SJSA1 (cell line): Measurements from ENCODE around the gene CEP44. TPM values are rescaled to one million over a fixed set of nuclear protein-coding genes. Genes with fewer than 3 reads are reported as not detected.
"Not testable (repeated sequence)": the region's sequence is repeated elsewhere in the genome, so short reads cannot be mapped to it uniquely, and the experiment has no call there.

Experiments used
- DNase-seq, 2 experiments: peaks; one replicate each; pipeline ENCODE4 v3.0.0-alpha.2; 2015 to 2020; ENCODE audit warnings: low spot score in 2 of 2, low read depth in 1 of 2
- H3K27ac ChIP-seq: fragments of 250-450 bp; sonication (Bioruptor Pico); 2 replicates; pipeline ENCODE4 v1.5.1; 2020; ENCODE audit warnings: mild to moderate bottlenecking, moderate library complexity
- H3K27me3 ChIP-seq: fragments of 250-450 bp; sonication (Bioruptor Pico); replicated peaks from 2 replicates; pipeline ENCODE4 v1.5.1; 2020; ENCODE audit warnings: mild to moderate bottlenecking, moderate library complexity
- H3K36me3 ChIP-seq: fragments of 250-450 bp; sonication (Bioruptor Pico); 2 replicates; pipeline ENCODE4 v1.5.1; 2020; ENCODE audit warnings: mild to moderate bottlenecking
- H3K4me1 ChIP-seq: fragments of 250-450 bp; sonication (Bioruptor Pico); replicated peaks from 2 replicates; pipeline ENCODE4 v1.6.1; 2021; ENCODE audit warnings: mild to moderate bottlenecking
- H3K4me3 ChIP-seq: fragments of 250-450 bp; sonication (Bioruptor Pico); 2 replicates; pipeline ENCODE4 v1.5.1; 2020; ENCODE audit warnings: mild to moderate bottlenecking
- H3K9me3 ChIP-seq: fragments of 250-450 bp; sonication (Bioruptor Pico); replicated peaks from 2 replicates; pipeline ENCODE4 v1.5.1; 2020; ENCODE audit warnings: mild to moderate bottlenecking
- total RNA-seq: library from RNA; depleted of rRNA; stranded (reverse); fragments of >200 nt; shearing (Covaris generic); gene quantifications from 2 replicates; pipeline ENCODE4 v1.2.3, GENCODE V29; 2014; rRNA removed

CEP44 gene
- total RNA-seq, 1 experiment from 2014 or later, result 22.8 TPM

DNA sequence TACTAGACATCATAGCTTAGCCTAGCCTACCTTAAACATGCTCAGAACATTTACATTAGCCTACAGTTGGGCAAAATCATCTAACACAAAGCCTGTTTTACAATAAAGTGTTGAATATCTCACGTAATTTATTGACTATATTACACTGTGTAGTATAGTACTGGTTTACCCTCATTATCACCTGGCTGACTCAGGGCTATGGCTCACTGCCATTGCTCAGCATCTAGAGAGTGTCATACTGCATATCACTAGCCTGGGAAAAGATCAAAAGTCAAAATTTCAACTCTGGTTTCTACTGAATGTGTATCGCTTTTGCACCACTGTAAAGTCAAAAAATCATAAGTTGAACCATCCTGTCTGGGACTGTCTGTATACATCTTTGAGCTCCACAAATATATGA, 78.6 kb downstream of the CEP44 start:
- no peaks in the 10 kb centered on the region for H3K27me3 ChIP-seq
- peaks cover 5% of the 10 kb centered on the region; the same call in 1 of the 2 replicates for H3K4me1 ChIP-seq
- no peak for DNase-seq
- H3K4me3 ChIP-seq, result no peak overlapping the region
- no peaks in the 10 kb centered on the region for H3K9me3 ChIP-seq
- H3K36me3 ChIP-seq, result no peaks in the 10 kb centered on the region
- no peak overlapping the region for H3K27ac ChIP-seq

GRCh38 chr4:174363782-174364181, 80.1 kb downstream of the CEP44 start:
- not testable (repeated sequence) for H3K4me3 ChIP-seq, H3K9me3 ChIP-seq, H3K27ac ChIP-seq, DNase-seq, H3K4me1 ChIP-seq, H3K36me3 ChIP-seq, H3K27me3 ChIP-seq

DNA sequence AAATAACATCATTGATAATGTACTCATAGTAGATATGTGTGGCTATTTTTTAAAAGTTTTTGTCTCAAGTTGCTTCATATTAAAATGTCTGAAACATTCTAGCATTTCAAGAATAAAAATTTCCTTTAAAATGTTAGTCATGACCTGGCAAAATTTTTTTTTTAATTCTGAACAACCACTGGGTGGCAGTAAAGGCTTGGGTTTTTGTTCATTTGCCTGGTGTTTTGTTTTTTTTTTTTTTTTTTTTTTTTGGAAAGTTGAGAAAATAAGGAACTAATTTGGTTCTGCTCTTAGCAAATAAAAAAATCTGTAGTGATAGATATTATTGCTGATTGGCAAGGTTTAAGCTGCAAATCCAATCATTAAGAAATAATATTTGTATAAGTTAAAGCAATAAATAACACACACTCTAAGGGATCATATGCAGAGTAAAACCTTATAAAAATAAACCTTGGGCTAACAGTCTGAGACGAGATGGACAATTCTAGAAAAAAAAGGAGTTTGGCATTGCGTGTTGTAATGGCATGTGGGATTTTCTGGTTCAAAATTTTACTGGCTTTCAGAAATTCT, 81.4 kb downstream of the CEP44 start:
- Histone ChIP-seq H3K4me3 (no peak overlapping the region), H3K36me3 (no peaks in the 10 kb centered on the region), H3K9me3 (no peaks in the 10 kb centered on the region), H3K27me3 (no peaks in the 10 kb centered on the region), H3K27ac (no peak overlapping the region), H3K4me1 (no peaks in the 10 kb centered on the region)
- DNase-seq, result peak in 1 of 2 experiments; percentile 60

GRCh38 chr4:174369985-174370384, 86.3 kb downstream of the CEP44 start:
- Histone ChIP-seq H3K27me3 (no peaks in the 10 kb centered on the region), H3K4me1 (no peaks in the 10 kb centered on the region), H3K27ac (no peak overlapping the region), H3K4me3 (no peak overlapping the region), H3K9me3 (no peaks in the 10 kb centered on the region), H3K36me3 (no peaks in the 10 kb centered on the region)
- no peak for DNase-seq

- H3K36me3 ChIP-seq, result no peaks in the 10 kb centered on the region
- no peak overlapping the region for H3K27ac ChIP-seq
- no peaks in the 10 kb centered on the region for H3K27me3 ChIP-seq
- peaks cover 18% of the 10 kb centered on the region for H3K4me1 ChIP-seq
- H3K9me3 ChIP-seq, result no peaks in the 10 kb centered on the region
- H3K4me3 ChIP-seq, result no peak overlapping the region
- DNase-seq, result no peak
Measured at GRCh38 chr4:174373821-174374220, 90.1 kb downstream of the CEP44 start.

- Histone ChIP-seq H3K27me3 (no peaks in the 10 kb centered on the region), H3K9me3 (no peaks in the 10 kb centered on the region)
- DNase-seq, result peak in 1 of 2 experiments; percentile 43
Measured at GRCh38 chr4:174375422-174375821, 91.7 kb downstream of the CEP44 start.

DNA sequence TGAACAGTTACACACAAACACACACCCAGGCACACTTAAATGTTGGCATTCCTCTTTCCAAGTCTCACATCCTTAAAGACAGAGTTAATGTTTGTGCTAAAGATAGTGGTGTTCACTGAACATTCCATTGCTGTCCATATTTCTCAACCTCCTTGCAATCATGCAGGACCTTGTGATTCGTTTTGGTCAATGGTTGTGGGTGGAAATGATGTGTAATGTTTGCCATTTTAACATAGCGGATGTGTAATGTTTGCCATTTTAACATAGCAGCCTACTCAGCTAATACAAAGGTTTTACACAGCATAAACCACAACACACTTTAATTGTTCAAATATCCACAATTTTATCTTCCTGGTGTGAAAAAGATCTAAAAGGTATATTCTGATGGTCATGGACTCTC, 93.9 kb downstream of the CEP44 start:
- Histone ChIP-seq H3K36me3 (no peaks in the 10 kb centered on the region), H3K27me3 (no peaks in the 10 kb centered on the region), H3K4me3 (no peak overlapping the region), H3K4me1 (peaks cover 18% of the 10 kb centered on the region), H3K9me3 (no peaks in the 10 kb centered on the region), H3K27ac (no peak overlapping the region)
- no peak for DNase-seq

More at GRCh38 chr4:174375422-174375821, 91.7 kb downstream of the CEP44 start:
- no peak overlapping the region for H3K27ac ChIP-seq
- peaks cover 18% of the 10 kb centered on the region for H3K4me1 ChIP-seq
- H3K36me3 ChIP-seq, result no peaks in the 10 kb centered on the region
- H3K4me3 ChIP-seq, result no peak overlapping the region

DNA sequence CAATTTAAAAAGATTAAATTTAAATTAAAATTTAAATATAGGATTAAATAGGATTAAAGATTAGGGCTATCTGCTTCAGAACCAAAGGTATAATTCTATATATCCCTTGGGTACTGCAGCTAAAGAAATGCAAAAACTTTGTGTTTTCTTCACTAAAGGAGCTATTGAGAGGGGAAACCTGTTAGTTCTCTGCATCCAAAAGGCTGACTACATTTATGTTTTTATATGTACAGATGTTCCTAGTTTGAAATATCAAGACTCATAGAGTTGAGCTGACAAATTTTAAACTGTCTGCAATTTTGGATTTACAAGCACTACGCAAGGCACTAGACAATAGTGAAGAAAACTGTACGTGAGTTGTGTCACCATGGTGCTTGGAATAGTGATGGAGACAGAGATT, 95.2 kb downstream of the CEP44 start:
- no peak overlapping the region for H3K4me3 ChIP-seq
- H3K36me3 ChIP-seq, result no peaks in the 10 kb centered on the region
- no peak overlapping the region for H3K27ac ChIP-seq
- DNase-seq, result no peak
- no peaks in the 10 kb centered on the region for H3K27me3 ChIP-seq
- H3K9me3 ChIP-seq, result no peaks in the 10 kb centered on the region
- H3K4me1 ChIP-seq, result peaks cover 18% of the 10 kb centered on the region

GRCh38 chr4:174380206-174380605, 96.5 kb downstream of the CEP44 start:
- H3K27me3 ChIP-seq, DNase-seq, H3K27ac ChIP-seq, H3K9me3 ChIP-seq, H3K4me3 ChIP-seq, H3K36me3 ChIP-seq: not testable (repeated sequence)
- peaks cover 18% of the 10 kb centered on the region for H3K4me1 ChIP-seq

GRCh38 chr4:174380699-174381439, 97.2 kb downstream of the CEP44 start:
- Histone ChIP-seq H3K27me3 (no peaks in the 10 kb centered on the region), H3K36me3 (no peaks in the 10 kb centered on the region), H3K9me3 (no peaks in the 10 kb centered on the region), H3K4me3 (no peak overlapping the region), H3K4me1 (peaks cover 11% of the 10 kb centered on the region), H3K27ac (no peak overlapping the region)
- no peak for DNase-seq

GRCh38 chr4:174381440-174381800, 97.7 kb downstream of the CEP44 start:
- Histone ChIP-seq H3K27ac (no peak overlapping the region), H3K27me3 (no peaks in the 10 kb centered on the region), H3K4me3 (no peak overlapping the region), H3K36me3 (no peaks in the 10 kb centered on the region), H3K4me1 (peaks cover 10% of the 10 kb centered on the region), H3K9me3 (no peaks in the 10 kb centered on the region)
- DNase-seq, result no peak

Other genes starting within 250 kb of the CEP44 start
- gene FBXO8, start 244 bp upstream of the CEP44 start, total RNA-seq, result 17.8 and 26.2 TPM in 2 replicates
- gene HPGD, start 238.6 kb downstream of the CEP44 start, total RNA-seq, result 1.9 and 6.4 TPM in 2 replicates